HL-60 (cell line): Measurements from ENCODE around the gene NCBP3.

Source experiments
- CTCF ChIP-seq: IDR thresholded peaks from one replicate; pipeline ENCODE4 v1.5.1; 2011; ENCODE audit warnings: low read length, control low read depth, inconsistent platforms; ENCODE audit not compliant: insufficient read depth
- POLR2AphosphoS5 ChIP-seq: IDR thresholded peaks from 2 replicates; pipeline ENCODE4 v1.6.1; 2012; ENCODE audit warnings: low read depth

- no peak for TF ChIP-seq CTCF
- no peak for TF ChIP-seq POLR2AphosphoS5
Measured at GRCh38 chr17:3861761-3862681, 16.0 kb upstream of the NCBP3 start.
